Osteocyte (in vitro differentiated cells): ENCODE results near the gene CUTC. TPM values are rescaled to one million over a fixed set of nuclear protein-coding genes. Genes with fewer than 3 reads are reported as not detected.

Experiments
- DNase-seq: peaks from one replicate; pipeline ENCODE4 v3.0.0; 2021; ENCODE audit warnings: mixed read lengths; ENCODE audit not compliant: unreplicated experiment; ENCODE audit errors: extremely low spot score
- H3K27ac Mint-ChIP-seq: one replicate; pipeline ENCODE4 v1.8.0; 2021; ENCODE audit warnings: mild to moderate bottlenecking, mixed read lengths; ENCODE audit not compliant: unreplicated experiment
- H3K27me3 Mint-ChIP-seq: one replicate; pipeline ENCODE4 v1.8.0; 2021; ENCODE audit warnings: mixed read lengths; ENCODE audit not compliant: unreplicated experiment
- H3K36me3 Mint-ChIP-seq: one replicate; pipeline ENCODE4 v1.8.0; 2021; ENCODE audit warnings: mixed read lengths; ENCODE audit not compliant: unreplicated experiment
- H3K4me1 Mint-ChIP-seq: one replicate; pipeline ENCODE4 v1.8.0; 2021; ENCODE audit warnings: mixed read lengths; ENCODE audit not compliant: unreplicated experiment
- H3K4me3 Mint-ChIP-seq: one replicate; pipeline ENCODE4 v1.8.0; 2021; ENCODE audit warnings: mild to moderate bottlenecking, moderate library complexity, mixed read lengths; ENCODE audit not compliant: unreplicated experiment
- H3K9me3 Mint-ChIP-seq: one replicate; pipeline ENCODE4 v1.8.0; 2021; ENCODE audit warnings: mixed read lengths; ENCODE audit not compliant: unreplicated experiment
- CTCF ChIP-seq: fragments of 200-600 bp; sonication (generic); IDR thresholded peaks from 2 replicates; pipeline ENCODE4 v1.5.0; 2021; ENCODE audit warnings: antibody characterized with exemption, mild to moderate bottlenecking, moderate library complexity
- long read RNA-seq: library from polyadenylated mRNA; unstranded; transcript quantifications from one replicate; pipeline ENCODE4 v2.0.0, GENCODE V29; 2021
- total RNA-seq: library from RNA; stranded (reverse); gene quantifications from 2 replicates; pipeline ENCODE4 v1.2.1, GENCODE V29; 2021

CUTC gene
- total RNA-seq = 16.6 and 18.7 TPM in 2 replicates
- long read RNA-seq, transcript CUTC-203 (8 exons, 831 nt) = minor isoform, 16 of 84 reads
- long read RNA-seq, transcript CUTC-202 (9 exons, 1,346 nt) = major isoform, 39 of 84 reads
- long read RNA-seq, partial matches to known transcripts = 5 of 84 reads
- long read RNA-seq, other reads (novel, unspliced or antisense) = 24 of 84 reads

- peak; percentile 42 for TF ChIP-seq CTCF
- Mint-ChIP-seq H3K27ac (peak within 1 kb of the TSS; percentile 99), H3K4me1 (peaks cover 23% of the 10 kb centered on the region), H3K9me3 (no peaks in the 10 kb centered on the region), H3K4me3 (peak within 1 kb of the TSS; percentile 100), H3K36me3 (peaks cover 23% of the 10 kb centered on the region), H3K27me3 (no peaks in the 10 kb centered on the region)
- peak; percentile 98 for DNase-seq
Observed at GRCh38 chr10:99732033-99732842, at the start of gene CUTC, which contains the start of gene COX15. TSS of gene CUTC (plus strand) at chr10:99732234. CDS start at chr10:99732349, 115 bp downstream. TSS of gene COX15 (minus strand) at chr10:99732127. CDS start at chr10:99732049, 78 bp downstream.

- no peak for DNase-seq
- no peak for TF ChIP-seq CTCF
- Mint-ChIP-seq H3K4me3 (no peak overlapping the region), H3K9me3 (no peaks in the 10 kb centered on the region), H3K4me1 (no peaks in the 10 kb centered on the region), H3K27ac (no peak overlapping the region), H3K27me3 (no peaks in the 10 kb centered on the region), H3K36me3 (peaks cover 22% of the 10 kb centered on the region)
Observed at GRCh38 chr10:99682752-99683151, 49.3 kb upstream of the CUTC start.

GRCh38 chr10:99685597-99685967, 46.5 kb upstream of the CUTC start:
- no peak overlapping the region for H3K27ac Mint-ChIP-seq
- no peak overlapping the region for H3K4me3 Mint-ChIP-seq
- H3K4me1 Mint-ChIP-seq = no peaks in the 10 kb centered on the region
- no peaks in the 10 kb centered on the region for H3K27me3 Mint-ChIP-seq
- no peak for DNase-seq
- peaks cover 18% of the 10 kb centered on the region for H3K36me3 Mint-ChIP-seq
- no peak for TF ChIP-seq CTCF
- no peaks in the 10 kb centered on the region for H3K9me3 Mint-ChIP-seq

GRCh38 chr10:99689461-99689860, 42.6 kb upstream of the CUTC start:
- Mint-ChIP-seq H3K27ac (no peak overlapping the region), H3K36me3 (peaks cover 38% of the 10 kb centered on the region), H3K27me3 (no peaks in the 10 kb centered on the region), H3K4me1 (peaks cover 5% of the 10 kb centered on the region), H3K9me3 (no peaks in the 10 kb centered on the region), H3K4me3 (no peak overlapping the region)
- no peak for TF ChIP-seq CTCF
- no peak for DNase-seq

- no peak for DNase-seq
- H3K36me3 Mint-ChIP-seq = peaks cover 48% of the 10 kb centered on the region
- no peak for TF ChIP-seq CTCF
- no peak overlapping the region for H3K4me3 Mint-ChIP-seq
- peaks cover 5% of the 10 kb centered on the region for H3K4me1 Mint-ChIP-seq
- no peaks in the 10 kb centered on the region for H3K27me3 Mint-ChIP-seq
- no peaks in the 10 kb centered on the region for H3K9me3 Mint-ChIP-seq
- H3K27ac Mint-ChIP-seq = peak overlapping the region; percentile 19
Observed at GRCh38 chr10:99693933-99694583, 38.0 kb upstream of the CUTC start.
